ENCODE measurements around the gene HEATR5B. TPM values are rescaled to one million over a fixed set of nuclear protein-coding genes. Genes with fewer than 3 reads are reported as not detected.
"Not testable (repeated sequence)": the region's sequence is repeated elsewhere in the genome, so short reads cannot be mapped to it uniquely, and the experiment has no call there.

Gene HEATR5B
- total RNA-seq, 1 donor from 2014 or later = 22.4 TPM

- DNase-seq (ENCODE audit: low spot score) = no peak
Measured at GRCh38 chr2:36949845-36950244, 134.3 kb downstream of the HEATR5B start.

- not testable (repeated sequence) for DNase-seq (ENCODE audit: low spot score)
Measured at GRCh38 chr2:36945240-36945639, 138.9 kb downstream of the HEATR5B start.

- no peak for DNase-seq (ENCODE audit: low spot score)
Measured at GRCh38 chr2:36941867-36942266, 142.3 kb downstream of the HEATR5B start.

GRCh38 chr2:36936526-36936925, 147.6 kb downstream of the HEATR5B start:
- not testable (repeated sequence) for DNase-seq (ENCODE audit: low spot score)

- not testable (repeated sequence) for DNase-seq (ENCODE audit: low spot score)
Measured at GRCh38 chr2:36931688-36932087, 152.5 kb downstream of the HEATR5B start.

Other genes starting within 250 kb of the HEATR5B start
- 26.2 TPM for gene STRN, start 117.8 kb downstream of the HEATR5B start, total RNA-seq
- 16.2 TPM for gene GPATCH11, start 146 bp upstream of the HEATR5B start, total RNA-seq
- gene EIF2AK2, start 72.6 kb upstream of the HEATR5B start, total RNA-seq = 56.2 TPM
- not detected for gene SULT6B1, start 104.3 kb upstream of the HEATR5B start, total RNA-seq
- gene CEBPZOS, start 112.1 kb upstream of the HEATR5B start, total RNA-seq = 40.2 TPM
- gene CEBPZ, start 147.2 kb upstream of the HEATR5B start, total RNA-seq = 45.6 TPM
- 14.6 TPM for gene NDUFAF7, start 147.3 kb upstream of the HEATR5B start, total RNA-seq
- 35.1 TPM for gene PRKD3, start 240.5 kb upstream of the HEATR5B start, total RNA-seq

Data from mesenteric fat pad (tissue), 1 donor.